HG03558 (cell line): Measurements from ENCODE around the gene RALBP1.
"Not testable (repeated sequence)": the region's sequence is repeated elsewhere in the genome, so short reads cannot be mapped to it uniquely, and the experiment has no call there.

Experiments used
- ATAC-seq: cut with Tn5 transposase; IDR thresholded peaks from one replicate; pipeline ENCODE4 v1.9.1; 2021; ENCODE audit warnings: moderate number of reproducible peaks; ENCODE audit not compliant: unreplicated experiment; ENCODE audit errors: extremely low read depth

RALBP1 gene

DNA sequence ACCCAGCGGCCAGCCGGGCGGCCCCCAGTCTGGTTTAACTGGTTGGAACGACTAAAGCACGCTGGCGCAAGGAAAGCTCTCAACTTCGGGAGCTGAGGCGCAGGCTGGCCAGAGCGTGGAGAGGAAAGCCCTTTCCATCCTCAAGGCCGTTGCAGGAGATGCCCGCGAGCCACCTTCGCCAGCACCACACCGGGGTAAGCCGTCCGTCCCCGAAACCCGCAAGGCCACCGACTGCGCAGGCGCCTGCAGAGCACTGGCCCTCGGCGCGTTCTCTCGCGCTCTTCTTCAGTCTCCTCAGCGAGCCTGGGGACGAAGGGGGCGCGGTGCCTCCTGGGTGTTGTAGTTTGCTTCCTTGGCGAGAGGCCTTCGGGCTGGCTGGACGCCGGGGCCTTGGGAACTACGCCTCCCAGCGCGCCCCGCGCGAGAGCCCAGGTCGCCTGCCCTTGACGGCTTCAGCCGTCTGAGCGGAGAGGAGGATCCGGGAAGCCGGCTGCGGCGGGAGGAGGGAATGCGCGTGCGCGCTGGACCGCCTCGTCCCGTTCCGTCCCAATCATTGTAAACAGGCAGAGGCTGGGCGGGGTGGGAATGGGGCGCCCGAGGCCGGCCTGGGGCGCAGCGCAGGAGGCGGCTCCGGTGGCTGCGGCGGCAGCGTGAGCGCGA lies at the start of gene RALBP1:
Gene RALBP1 (plus strand): TSS at position 531 of the 660 bp plus-strand sequence. CDS start 37,533 bp downstream, outside the sequence.
- peak; percentile 87 for ATAC-seq

DNA sequence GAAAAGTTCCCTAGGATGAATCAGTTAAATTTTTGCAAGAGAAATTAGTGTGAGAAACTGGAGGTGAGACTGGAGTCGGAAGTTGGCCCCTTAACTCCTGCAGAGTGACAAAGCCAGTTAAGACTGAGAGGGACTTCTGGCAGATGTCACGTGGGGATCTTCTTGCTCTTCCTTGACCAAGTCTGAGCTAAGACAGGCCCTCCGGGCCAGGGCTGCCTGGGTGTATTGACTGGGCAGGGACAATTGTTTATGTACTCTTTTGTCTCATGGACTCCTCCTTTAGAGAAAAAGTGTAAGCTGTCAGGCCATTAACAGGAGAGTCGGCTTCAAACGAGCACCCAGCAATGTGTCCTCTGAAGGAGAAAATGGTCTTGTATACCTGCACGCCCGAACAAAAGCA lies 48.6 kb upstream of the RALBP1 start:
- no peak for ATAC-seq

DNA sequence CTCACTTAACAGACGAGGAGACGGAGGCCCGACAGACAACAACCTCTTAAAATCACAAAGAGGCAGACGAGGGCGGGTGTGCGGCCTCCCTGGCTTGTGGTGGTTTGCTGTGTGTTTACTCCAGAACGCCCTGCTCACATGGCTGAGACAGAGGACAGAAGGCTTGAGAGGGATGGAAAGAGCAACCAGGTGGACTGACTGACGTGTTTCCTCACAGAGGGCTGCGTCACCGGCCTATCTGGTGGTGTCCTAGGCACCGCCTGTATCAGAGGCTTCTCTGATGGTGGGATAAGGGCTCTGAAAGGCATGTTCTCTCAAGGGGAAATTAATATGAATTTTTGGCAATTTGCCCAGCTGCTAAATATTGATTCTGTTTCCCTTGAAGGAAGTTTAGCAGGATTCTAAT lies 47.0 kb upstream of the RALBP1 start:
- ATAC-seq, result no peak

DNA sequence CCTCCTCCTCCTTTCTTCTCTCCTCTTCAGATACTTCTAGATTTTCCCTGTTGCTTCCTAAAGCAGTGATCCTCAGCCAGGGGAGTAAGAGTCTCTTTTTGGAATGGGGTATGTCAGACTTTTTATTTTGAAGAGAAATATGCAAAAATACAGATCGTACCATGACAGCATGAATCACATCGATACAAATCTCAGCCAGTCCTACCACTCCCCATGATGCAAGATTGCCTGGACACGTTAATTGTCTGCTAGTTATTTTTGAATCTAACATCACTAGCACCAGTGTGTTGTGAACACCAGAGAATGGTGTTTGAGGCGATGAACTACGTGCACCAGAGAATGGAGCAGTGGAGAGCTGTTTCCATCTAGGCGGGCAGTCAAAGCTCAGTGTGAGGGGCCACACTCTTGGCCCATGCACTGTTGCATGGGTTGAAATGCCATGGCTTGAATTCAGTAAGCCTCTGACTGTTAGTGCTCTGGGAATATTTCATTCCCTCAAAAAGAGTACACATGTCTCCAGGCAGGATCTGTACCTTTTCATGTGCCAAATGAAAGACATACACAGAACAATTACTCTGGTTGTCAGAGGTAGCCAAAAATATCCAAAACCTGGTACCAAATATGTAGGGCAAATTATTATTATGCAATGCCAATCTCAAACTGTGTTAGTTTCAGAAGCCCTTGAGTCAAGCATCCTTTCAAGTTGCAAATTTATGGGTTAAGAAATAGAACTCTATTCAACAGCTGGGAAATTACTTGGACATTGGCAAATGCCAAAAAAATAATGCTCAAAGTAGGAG lies 46.3 kb upstream of the RALBP1 start:
- ATAC-seq, result no peak

DNA sequence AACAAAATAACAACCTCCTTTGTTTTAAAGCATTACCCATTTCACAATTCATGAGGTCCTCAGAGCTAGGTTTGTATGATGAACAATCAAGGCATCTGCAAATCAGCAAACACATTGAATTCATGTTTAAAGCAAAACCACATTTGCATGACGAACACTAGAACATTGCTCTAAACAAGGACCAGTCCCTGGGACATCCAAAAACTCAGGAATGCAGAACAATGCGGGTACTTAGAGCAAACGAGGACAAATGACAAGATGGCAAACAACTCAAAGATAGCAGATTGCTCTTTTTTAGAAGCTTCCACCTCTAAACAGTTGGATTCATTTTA lies 45.7 kb upstream of the RALBP1 start:
- no peak for ATAC-seq

DNA sequence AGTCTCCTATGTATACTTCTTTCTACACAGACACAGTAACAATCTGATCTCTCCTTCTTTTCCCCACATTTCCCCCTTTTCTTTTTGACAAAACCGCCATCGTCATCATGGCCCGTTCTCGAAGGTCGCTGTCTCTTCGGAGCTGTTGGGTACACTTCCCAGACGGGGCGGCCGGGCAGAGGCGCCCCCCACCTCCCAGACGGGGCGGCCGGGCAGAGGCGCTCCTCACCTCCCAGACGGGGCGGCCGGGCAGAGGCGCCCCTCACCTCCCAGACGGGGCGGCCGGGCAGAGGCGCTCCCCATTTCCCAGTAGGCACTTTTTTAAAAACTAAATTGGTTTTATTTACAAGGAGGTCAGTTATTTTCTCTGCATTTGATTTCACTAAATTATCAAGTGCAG lies 45.0 kb upstream of the RALBP1 start:
- ATAC-seq, result not testable (repeated sequence)

DNA sequence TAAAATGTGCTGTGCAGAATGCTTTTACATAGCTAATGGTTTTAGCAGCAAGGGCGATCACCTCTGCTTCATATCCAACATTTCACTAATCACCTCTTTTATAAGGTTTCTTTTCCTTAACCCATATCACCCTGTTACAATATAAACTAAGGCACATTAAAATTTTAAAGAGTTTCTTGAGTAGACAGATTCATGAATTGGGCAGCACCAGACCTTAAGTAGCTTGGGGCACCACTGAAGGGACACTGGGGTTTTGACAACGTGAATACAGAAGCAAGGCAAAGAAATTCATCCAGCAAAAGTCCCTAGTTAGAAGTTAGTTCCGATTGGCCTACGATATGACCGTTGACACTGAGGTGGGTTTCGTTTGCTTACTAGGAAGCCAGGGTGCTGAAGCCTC lies 44.0 kb upstream of the RALBP1 start:
- ATAC-seq, result no peak

DNA sequence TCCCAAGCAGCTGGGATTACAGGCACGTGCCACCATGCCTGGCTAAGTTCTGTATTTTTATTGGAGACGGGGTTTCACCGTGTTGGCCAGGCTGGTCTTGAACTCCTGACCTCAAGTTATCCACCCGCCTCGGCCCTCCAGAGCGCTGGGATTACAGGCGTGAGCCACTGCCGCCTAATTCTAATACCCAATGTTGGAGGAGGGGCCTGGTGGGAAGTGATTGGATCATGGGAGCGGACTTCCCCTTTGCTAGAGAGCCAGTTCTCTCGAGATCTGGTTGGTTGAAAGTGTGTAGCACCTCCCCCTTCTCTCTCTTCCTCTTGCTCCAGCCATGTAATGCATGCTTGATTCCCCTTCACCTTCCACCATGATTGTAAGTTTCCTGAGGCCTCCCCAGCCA lies 42.2 kb upstream of the RALBP1 start:
- not testable (repeated sequence) for ATAC-seq

DNA sequence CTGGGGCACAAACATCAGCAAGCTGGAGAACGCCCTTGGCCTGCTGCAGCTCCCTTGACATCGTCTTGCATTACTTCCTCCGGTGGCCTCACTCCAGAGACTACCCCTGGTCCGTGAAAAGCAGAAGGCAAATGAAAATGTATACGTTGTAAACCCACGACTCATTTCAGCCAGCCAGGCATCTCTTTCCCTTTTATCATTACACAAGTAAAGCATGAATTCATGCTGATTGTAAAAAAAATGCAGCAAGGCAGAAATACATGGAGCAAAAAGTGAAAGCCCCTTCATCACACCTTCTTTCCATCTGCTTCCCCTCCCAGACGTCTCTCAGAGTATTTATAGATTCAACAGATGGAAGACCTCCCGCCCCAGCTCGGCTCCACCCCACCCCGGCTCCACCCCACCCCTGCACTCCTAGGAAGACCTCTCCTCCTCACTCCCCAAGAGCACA lies 41.6 kb upstream of the RALBP1 start:
- no peak for ATAC-seq

DNA sequence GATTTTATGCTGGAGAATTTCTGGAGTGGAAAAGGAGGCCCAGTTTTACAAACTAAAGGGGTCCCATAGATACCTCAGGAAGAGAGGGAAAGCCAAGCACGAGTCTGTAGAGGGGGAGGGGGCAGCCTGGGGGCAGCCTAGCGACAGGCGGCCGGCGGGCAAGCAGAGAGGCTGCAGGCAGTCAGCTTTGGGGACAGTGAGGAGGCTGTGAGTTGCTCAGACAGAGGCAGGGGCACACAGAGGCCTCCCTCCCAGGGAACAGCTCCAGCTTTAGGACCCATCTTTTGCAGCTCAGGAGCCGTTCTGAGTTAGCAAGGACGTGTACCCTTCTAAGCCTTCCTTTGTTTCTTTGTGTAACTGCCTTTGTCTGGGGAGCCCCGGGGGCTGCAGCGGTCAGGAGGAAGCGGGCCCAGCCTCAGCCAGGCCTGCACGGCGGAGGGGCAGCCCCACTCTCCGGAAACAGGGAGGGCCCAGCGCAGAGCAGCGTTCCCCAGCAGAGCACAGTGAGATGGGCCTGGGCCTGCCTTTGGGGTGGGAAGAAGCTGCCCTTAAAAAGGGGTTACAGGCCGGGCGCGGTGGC lies 41.1 kb upstream of the RALBP1 start:
- ATAC-seq, result no peak

DNA sequence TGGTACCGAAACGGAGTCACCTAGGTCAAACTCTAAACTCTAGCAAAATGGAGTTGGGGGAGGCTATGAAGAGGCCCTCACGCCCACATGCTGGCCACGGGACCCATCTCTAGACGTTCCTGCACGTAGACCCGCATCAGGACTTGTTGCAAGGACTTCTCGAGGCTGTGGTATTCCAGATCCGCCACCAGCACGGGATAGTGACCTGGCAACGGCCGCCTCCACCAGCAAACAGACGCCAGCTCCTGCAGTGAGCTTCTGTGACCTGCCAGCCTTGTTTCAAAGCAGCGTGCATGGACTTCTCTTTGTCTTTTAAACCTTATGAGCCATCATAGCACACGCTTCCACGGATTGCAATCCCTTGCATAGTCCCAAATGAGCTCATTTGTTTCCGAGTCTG lies 40.3 kb upstream of the RALBP1 start:
- ATAC-seq, result no peak

DNA sequence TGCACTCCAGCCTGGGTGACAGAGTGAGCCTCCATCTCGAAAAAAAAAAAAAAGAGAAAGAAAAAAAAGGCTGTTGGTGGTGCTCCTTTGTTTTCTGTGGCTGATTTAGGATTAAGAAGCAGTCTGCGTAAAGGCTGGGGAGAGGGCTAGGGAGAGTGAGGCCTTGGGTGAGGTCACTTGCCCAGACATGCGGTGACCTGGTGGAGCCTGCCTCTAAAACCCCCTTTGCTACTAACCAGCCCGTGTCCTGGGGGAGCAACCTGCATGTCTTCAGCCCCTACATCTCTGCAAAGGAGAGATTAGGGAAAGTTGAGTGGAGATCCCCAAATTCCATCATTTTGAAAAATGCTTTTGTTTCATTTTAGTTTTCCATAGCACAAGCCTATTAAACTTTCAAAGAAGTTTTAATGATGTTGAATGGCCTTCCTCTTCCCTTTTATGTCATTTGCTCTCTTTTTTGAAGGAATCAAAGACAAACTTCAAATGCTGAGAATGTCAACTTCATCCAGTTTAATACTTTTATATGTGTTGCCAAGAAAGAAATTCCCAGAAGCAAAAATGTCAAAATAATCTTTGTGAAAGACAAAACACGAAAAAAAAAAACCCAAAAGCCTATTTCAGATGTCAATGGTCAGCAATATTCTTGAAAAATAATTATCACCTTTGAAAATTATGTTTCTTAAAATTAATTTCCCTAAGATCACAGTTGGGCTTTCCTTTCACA lies 38.9 kb upstream of the RALBP1 start:
- ATAC-seq, result no peak

DNA sequence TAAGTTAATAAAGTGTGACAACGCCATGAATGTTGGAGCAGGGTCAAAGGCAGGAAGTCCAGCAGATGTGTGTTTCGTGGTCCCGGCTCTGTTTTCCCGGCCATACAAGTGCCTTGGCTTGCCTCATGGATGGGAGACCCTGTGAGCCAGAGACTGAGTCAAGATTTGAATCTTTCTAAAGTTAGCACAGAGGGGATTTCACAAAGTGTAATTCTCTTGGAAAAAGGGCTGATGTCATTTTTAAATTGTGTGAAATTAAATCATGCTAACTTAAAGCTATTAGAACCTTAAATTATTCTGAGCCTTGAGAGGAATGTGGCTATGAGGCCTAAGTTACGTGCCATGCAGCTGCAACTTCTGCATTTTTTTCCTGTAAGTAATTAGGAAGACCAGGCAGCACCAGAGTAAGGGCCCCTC lies 38.3 kb upstream of the RALBP1 start:
- no peak for ATAC-seq

DNA sequence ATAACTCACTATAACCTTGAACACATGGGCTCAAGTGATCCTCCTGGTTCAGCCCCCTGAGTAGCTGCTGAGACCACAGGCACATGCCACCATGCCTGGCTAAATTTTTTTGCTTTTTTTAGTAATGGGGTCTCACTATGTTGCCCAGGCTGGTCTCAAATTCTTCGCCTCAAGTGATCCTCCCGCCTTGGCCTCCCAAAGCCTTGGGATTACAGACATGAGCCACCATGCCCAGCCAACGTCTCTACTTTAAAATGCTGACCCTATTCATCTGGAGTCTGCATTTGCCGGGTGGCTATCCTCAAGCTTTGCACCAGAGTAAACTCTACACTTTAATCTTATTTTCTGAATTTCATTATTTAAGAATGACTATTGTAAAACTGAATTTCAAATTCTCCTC lies 37.6 kb upstream of the RALBP1 start:
- no peak for ATAC-seq

DNA sequence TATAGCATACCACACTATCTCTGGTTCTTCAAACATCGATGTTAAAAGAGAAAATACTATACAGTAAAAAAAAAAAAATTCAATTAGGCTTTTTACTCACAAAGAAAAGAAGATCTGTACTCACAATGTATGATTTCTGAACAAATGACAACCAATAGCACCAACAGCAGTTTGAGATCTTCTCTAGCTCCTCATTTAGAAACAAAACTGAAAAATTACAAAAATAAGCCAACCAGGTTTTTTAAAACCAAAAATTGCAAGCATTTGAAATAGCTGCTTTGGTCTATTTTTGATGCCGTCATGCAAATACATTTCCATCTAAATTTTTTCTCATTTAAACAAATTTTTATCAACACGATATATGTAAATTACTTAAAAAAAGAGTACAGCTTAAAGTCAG lies 34.3 kb upstream of the RALBP1 start:
- ATAC-seq, result no peak

DNA sequence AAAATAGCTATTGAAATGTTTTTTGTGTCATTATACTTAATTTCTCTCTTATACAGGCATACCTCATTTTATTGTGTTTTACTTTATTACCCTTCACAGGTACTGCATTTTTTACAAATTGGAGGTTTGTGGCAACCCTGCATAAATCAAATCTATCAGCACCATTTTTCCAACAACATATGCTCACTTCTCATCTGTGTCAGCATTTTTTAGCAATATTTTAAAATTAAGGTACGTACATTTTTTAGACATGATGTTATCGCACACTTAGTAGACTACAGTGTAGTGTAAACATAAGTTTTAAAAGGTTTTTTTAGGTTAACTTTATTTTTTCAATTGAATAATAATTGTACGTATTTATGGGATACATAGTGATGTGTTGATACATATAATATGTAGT lies 30.8 kb upstream of the RALBP1 start:
- no peak for ATAC-seq

DNA sequence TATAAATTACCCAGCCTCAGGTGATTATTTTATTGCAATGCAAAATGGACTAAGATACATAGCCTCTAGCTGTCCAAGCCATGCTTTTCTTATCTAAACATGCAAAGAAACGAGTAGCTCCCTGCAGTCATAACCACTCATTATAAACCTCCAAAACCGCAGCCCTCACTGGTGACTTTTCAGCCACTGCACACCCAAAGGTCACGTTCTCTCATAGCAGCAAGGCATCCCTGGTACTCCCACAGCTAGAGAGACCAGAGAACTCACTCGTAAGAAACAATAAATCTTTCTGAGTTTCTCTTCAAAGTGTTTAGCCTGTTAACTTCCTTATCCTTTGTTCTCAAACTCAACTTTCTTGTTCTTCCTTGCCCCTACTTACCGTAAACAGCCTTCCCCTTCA lies 28.5 kb upstream of the RALBP1 start:
- no peak for ATAC-seq

DNA sequence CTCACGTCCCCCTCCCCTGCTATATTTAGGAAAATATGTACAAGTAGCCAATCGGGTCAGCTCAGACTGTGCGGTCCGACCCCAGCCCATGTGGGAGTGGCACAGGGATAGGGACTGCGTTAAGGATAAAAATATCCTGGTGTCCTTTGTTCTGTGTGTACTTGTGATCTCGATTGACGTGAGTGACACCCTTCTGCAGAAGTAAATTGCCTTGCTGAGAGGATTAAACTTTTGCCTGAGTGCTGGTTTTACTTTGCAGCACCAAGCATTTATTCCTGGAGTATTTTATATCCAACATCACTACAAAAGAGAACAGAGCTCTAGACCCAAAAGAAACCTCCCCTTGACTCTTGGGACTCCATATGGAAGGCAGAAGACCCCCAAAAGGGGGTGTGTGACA lies 28.0 kb upstream of the RALBP1 start:
- ATAC-seq, result no peak

DNA sequence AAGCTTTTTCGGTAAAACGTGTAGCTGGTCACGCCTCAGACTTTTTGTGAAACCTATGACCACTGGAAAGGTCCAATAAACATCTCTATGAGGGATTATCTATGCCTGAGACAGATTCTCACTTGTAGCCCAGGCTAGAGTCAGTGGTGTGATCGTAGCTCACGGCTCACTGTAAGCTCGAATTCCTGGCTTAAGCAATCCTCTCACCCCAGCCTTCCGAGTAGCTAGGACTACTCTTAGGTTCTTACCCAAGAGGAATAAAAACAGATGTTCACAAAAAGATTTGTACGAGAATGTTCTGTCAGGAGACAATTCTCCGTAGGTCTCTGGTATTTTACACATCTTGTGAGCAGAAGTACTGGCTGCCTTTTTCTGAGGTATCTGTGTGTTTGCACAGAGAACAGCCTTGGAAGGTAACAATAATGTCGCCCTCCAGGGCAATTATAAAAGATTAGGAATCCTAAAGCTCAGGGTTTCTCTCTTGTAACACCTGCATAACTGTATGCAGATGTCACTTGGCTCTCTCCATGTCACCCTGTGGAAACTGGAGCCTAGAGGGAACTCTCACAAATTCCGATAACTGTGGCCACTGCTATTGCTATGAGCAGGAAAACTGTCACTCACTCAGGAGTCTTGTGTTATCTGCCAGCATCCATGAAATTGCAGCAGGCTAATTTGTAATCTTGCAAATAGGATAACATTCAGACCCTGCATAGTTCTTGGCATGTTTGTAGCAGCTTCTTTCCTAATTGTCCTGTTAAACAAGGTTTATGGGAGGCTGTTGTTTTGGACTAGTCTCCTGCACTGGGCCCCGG lies 25.5 kb upstream of the RALBP1 start:
- ATAC-seq, result no peak

DNA sequence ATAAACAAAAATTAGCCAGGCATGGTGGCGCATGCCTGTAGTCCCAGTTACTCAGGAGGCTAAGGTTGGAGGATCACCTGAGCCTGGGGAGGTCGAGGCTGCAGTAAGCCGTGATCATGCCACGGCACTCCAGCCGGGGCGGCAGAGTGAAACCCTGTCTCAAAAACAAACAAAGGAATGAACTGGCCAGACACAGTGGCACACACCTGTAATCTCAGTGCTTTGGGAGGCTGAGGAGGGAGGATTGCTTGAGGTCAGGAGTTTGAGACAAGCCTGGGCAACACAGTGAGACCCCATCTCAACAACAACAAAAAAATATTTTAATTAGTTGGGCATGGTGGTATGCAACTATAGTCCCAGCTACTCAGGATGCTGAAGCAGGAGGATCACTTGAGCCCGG lies 24.4 kb upstream of the RALBP1 start:
- ATAC-seq, result not testable (repeated sequence)
